CD4-positive, alpha-beta T cell treated with Interleukin-12 subunit alpha and Interleukin-12 subunit beta, for 1 hour (primary cell): ENCODE results near the gene HMGCL.
"Not testable (repeated sequence)": the region's sequence is repeated elsewhere in the genome, so short reads cannot be mapped to it uniquely, and the experiment has no call there.

Source experiments
- DNase-seq: peaks from one replicate; pipeline ENCODE4 v3.0.0-alpha.2; 2020

The HMGCL gene

GRCh38 chr1:23825762-23826522 is 713 bp upstream of the HMGCL start:
- DNase-seq: peak; percentile 24

GRCh38 chr1:23824711-23825075 is 536 bp downstream of the HMGCL start:
- no peak for DNase-seq

DNA sequence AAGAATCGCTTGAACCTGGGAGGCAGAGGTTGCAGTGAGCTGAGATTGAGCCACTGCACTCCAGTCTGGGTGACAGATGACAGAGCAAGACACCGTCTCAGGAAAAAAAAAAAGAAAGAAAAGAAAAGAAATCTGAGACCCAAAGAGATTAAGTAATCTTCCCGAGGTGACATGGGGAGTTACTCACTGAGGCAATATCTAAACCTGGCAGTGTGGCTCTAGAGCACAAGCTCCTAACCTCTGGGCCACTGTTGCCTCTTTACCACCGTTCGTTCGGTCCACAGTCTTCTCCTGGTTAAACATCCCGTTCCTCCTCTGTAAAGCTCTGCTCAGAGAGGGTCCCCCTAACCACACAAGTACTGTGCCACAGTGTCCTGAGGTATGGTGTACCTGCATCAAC is 1.5 kb downstream of the HMGCL start:
- no peak for DNase-seq

DNA sequence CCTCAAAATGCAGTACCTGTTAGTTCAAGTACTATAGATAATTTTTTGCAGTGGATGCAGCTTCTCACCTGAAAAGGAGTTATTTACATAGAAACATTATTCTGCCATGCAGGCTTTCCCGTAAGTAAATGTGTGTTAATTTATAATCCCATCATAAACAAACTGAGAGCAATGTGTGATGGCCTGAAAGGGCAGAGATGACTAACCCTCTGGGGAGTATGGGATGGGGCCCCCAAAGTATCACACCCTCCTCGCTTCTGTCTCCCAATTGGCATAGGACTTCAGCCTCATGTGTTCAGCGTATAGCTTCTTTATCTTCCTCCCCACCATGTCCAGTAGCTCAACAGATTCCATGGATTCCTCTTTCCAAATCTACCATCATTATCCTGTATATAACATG is 7.6 kb downstream of the HMGCL start:
- no peak for DNase-seq

- DNase-seq: no peak
These were observed 8.3 kb downstream of the HMGCL start for GRCh38 chr1:23816906-23817305.

- no peak for DNase-seq
These were observed 8.9 kb downstream of the HMGCL start for GRCh38 chr1:23816361-23816760.

GRCh38 chr1:23814016-23814415 is 11.2 kb downstream of the HMGCL start:
- no peak for DNase-seq

DNA sequence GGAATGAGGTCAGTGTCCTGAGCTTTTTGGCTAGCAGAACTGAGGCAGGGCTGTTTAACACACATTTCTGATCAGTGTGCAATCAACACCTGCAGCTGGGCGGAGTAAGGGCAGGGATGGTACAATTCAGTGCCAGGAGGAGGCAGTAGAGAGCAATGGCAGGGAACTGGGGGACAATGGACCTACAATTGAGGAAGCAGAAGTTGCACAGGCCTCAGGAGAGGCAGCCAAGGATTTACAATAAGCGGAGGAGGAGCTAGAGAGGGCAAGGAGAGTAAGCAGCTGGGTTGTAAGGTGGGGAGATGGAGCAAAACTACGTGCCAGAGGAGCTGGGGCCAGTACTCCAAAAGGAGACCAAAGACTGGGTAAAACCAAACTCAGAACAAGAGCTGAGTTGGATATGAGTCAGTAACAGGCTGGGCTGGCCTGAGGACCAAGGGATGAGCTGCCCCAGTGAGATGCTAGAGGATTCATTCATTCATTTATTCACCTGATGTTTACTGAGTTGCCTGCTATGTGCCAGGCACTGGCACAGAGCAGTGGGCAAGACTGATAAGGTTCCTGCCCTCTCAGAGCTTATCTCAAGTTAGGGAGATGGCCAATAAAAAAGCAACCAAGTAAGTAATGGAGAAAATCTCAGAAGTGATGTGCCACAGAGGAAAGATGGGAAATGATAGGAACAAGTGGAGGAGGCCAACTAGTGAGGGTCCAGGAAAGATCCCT is 14.2 kb downstream of the HMGCL start:
- DNase-seq: peak; percentile 71

DNA sequence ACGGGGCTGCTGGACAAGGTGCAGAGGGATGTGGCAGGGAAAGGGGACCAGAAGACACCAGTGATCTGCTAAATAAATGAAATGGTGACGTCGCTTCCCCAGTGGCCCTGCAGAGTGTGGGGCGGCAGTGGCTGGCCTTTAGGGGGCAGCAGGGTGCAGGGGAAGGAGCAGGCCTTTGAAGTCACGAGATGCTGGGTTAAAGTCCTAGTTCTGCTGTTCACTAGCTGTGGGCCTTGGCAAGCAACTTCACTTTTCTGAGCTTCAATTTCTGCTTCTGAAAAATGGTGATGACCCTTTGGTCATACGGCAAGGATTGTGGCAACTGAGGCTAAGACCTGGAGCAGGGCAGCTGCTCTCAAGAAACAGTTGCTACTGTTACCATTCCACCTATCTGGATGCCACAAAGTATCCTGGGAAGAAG is 15.5 kb downstream of the HMGCL start:
- peak; percentile 87 for DNase-seq

DNA sequence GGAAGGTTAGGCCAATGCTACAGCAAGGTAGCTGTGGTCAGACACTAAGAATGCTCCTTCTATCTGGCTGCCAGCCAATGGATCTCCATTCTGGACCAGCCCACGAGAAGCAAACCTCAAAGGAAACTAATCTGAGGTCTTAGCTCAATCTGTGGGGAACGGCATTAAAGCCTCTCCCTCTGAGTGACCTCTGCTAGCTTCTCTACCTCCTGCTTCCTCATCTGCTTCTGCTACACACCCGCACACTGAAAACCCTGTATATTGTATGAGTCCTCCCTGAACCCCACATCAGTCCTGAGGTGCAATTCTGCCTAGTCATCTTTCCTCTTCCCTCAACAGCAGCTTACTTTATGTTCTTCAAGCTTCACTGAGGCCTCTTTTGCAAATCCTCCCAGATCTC is 17.8 kb downstream of the HMGCL start:
- DNase-seq: no peak

DNA sequence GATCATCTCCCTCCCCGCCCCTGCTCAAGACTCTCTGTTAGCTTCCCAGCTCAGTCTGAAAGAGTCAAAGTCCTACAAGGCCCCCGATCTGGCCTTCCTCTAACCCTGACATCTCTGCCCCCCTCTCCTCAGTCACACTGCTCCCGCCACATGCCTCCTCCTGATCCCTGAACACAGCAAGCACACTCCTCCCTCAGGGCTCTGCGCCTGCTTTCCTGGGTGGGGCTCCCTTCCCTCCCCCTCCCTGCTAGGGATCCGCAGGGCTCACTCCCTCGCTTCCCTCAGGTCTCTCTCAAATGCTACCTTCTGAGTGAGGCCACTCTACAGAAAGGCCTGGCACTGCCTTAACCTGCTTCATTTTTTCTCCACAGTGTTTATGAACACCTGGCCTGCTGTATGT is 18.9 kb downstream of the HMGCL start:
- DNase-seq: no peak

- DNase-seq: no peak
These were observed 20.2 kb downstream of the HMGCL start for GRCh38 chr1:23805025-23805424.

DNA sequence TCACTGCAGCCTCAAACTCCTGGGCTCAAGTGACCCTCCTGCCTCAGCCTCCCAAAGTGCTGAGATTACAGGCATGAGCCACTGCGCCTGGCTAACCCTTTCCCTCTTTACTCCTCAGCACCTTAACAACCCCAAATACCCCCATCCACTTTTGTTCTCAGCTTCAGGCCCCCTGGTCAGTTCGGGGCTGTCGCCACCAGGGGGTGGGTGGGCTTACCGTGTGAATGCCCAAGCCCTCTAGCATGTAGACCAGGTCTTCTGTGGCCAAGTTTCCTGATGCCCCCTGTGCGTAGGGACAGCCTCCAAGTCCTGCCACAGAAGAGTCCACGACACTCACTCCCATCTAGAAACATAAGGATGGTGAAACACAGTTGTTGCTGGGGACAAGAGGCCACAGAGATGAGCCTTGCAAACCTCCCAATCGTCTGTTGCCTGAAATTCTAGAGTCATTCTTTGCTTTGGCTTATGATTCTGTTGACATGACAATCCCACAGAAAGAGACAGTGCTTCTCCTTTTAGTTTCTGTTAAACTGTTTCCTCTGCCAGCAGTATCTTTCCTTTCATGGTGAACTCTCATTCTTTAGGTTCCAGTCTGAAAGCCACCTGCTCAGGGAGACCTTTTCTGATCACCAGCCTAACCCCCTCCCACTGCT is 20.9 kb downstream of the HMGCL start:
- no peak for DNase-seq

GRCh38 chr1:23803674-23804073 is 21.6 kb downstream of the HMGCL start:
- DNase-seq: no peak

- not testable (repeated sequence) for DNase-seq
These were observed 22.4 kb downstream of the HMGCL start for GRCh38 chr1:23802809-23803342.

- no peak for DNase-seq
These were observed 23.4 kb downstream of the HMGCL start for GRCh38 chr1:23801876-23802275.

DNA sequence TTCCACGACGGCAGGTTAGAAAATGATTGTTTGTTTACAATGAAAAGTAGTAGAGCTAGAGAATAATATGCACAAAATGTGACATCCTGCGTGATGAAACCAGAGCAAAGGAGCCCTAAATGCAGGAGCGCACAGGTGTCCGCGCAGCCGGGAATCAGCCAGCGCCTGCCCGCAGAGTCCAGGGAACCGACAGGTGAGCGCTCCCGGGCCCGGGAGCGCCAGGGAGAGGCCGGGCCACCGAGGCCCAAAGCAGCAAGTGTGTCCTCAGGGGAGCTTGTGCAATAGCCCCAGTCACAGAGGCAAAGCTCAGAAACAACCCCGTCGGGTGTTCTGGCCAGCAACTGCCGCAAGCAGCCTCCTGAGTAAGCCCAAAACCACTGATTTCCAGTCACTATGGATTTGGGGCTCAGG is 23.9 kb downstream of the HMGCL start:
- no peak for DNase-seq

- DNase-seq: peak; percentile 97
These were observed 24.6 kb downstream of the HMGCL start, which contains the start of gene GALE for GRCh38 chr1:23800400-23801337. Gene GALE, minus strand, starts transcription at chr1:23800754. Its CDS starts 1,747 bp downstream, at chr1:23799007.

GRCh38 chr1:23799570-23800399 is 25.4 kb downstream of the HMGCL start:
- DNase-seq: peak; percentile 44

DNA sequence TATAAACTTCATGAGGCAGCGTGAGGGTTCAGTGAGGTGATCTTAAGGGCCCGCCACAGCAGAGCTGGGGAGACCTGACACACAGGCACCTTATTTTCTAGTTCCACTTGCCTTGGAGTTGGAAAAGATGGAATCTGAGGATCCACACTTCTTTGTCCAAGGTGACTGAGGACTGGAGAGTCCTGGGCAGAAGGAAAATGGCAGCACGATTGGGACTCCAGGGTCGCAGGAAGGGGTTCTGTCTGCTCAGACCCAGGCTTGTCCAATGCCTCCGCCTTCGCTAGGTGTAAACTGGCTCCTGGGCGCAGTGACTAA is 26.0 kb downstream of the HMGCL start:
- no peak for DNase-seq

GRCh38 chr1:23798662-23799142 is 26.5 kb downstream of the HMGCL start:
- DNase-seq: no peak
